ENCODE measurements around the gene HTR3D.
"Not testable (repeated sequence)": the region's sequence is repeated elsewhere in the genome, so short reads cannot be mapped to it uniquely, and the experiment has no call there.

GRCh38 chr3:184071142-184071541 is 39.6 kb downstream of the HTR3D start:
- not testable (repeated sequence) for TF ChIP-seq EZH2 (IDR thresholded peaks at IDR 0.05; ENCODE audit: insufficient read depth, poor library complexity, severe bottlenecking); EZH2phosphoT487 (IDR thresholded peaks at IDR 0.05; ENCODE audit: insufficient read depth, low read depth)

Measured in GM23248 (cell line).